Upper lobe of left lung (tissue), 4 donors: Measurements from ENCODE around the gene ATF1.

Source experiments
- POLR2AphosphoS5 ChIP-seq, 2 donors: sonication (generic); formaldehyde crosslinking; IDR thresholded peaks; one replicate each; pipeline ENCODE4 v1.5.1; 2017; ENCODE audit warnings: antibody characterized with exemption in 2 of 2
- TF ChIP-seq, protein P1 (sequence below), 6 experiments: fragments of 450-650 bp in 4 of 6; fragments of 200-600 bp in 2 of 6; sonication (generic) in 2 of 6; IDR thresholded peaks; one replicate each; pipeline ENCODE4 v1.5.1; 2016 to 2019; ENCODE audit warnings: antibody characterized with exemption in 6 of 6

DNA sequence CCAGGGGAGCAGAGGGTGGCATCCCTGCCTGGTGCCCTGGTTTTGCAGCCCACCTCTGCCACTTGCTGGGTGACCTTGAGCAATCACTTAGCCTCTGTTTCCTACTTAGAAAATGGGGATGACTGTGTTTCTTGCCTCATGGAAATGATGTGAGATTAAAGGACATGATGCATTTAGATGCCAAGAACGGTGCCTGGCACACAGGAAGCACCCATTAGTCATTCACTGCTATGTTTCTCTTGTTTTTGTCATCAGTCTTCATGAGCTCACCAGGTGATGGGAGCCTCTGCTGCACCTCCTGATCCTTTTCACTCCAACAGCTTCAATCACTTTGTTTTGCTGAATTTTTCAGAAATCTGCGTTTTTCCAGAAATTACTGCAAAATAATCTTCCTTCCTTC, 23.6 kb upstream of the ATF1 start:
- TF ChIP-seq, protein P1, sequence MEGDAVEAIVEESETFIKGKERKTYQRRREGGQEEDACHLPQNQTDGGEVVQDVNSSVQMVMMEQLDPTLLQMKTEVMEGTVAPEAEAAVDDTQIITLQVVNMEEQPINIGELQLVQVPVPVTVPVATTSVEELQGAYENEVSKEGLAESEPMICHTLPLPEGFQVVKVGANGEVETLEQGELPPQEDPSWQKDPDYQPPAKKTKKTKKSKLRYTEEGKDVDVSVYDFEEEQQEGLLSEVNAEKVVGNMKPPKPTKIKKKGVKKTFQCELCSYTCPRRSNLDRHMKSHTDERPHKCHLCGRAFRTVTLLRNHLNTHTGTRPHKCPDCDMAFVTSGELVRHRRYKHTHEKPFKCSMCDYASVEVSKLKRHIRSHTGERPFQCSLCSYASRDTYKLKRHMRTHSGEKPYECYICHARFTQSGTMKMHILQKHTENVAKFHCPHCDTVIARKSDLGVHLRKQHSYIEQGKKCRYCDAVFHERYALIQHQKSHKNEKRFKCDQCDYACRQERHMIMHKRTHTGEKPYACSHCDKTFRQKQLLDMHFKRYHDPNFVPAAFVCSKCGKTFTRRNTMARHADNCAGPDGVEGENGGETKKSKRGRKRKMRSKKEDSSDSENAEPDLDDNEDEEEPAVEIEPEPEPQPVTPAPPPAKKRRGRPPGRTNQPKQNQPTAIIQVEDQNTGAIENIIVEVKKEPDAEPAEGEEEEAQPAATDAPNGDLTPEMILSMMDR (IDR thresholded peaks at IDR 0.05) = no peak
- TF ChIP-seq POLR2AphosphoS5 (IDR thresholded peaks at IDR 0.05) = no peak
